HFF-Myc (cell line): ENCODE data around the gene TTPAL.

Source experiments
- DNase-seq: peaks from one replicate; pipeline ENCODE4 v3.0.0-alpha.2; 2011; ENCODE audit warnings: low read depth; ENCODE audit errors: extremely low read depth
- H3K4me3 ChIP-seq: replicated peaks from 2 replicates; pipeline ENCODE4 v1.5.1; 2011; ENCODE audit warnings: low read depth, mild to moderate bottlenecking, control low read depth, low read length
- CTCF ChIP-seq: IDR thresholded peaks from 2 replicates; pipeline ENCODE4 v1.5.1; 2012; ENCODE audit warnings: mild to moderate bottlenecking, low read depth, low read length, control low read depth; ENCODE audit errors: missing control alignments

The TTPAL gene

GRCh38 chr20:44521484-44522481 lies 46.1 kb downstream of the TTPAL start, which contains the start of gene SERINC3:
SERINC3 (minus strand) TSS chr20:44522070; CDS start chr20:44521951, 119 bp downstream.
- peak; percentile 63 for DNase-seq
- no peak for TF ChIP-seq CTCF

GRCh38 chr20:44522841-44523240 lies 47.2 kb downstream of the TTPAL start:
- TF ChIP-seq CTCF: no peak
- no peak overlapping the region for H3K4me3 ChIP-seq
- DNase-seq: no peak

More at GRCh38 chr20:44521484-44522481, 46.1 kb downstream of the TTPAL start, which contains the start of gene SERINC3:
- peak within 1 kb of the TSS; percentile 97 for H3K4me3 ChIP-seq

- H3K4me3 ChIP-seq: no peak overlapping the region
- no peak for DNase-seq
- no peak for TF ChIP-seq CTCF
Measured at GRCh38 chr20:44523746-44524145, 48.1 kb downstream of the TTPAL start.

- no peak for TF ChIP-seq CTCF
- no peak for DNase-seq
- H3K4me3 ChIP-seq: no peak overlapping the region
Measured at GRCh38 chr20:44526129-44526528, 50.5 kb downstream of the TTPAL start.

GRCh38 chr20:44527716-44528199 lies 52.1 kb downstream of the TTPAL start:
- no peak for DNase-seq
- no peak overlapping the region for H3K4me3 ChIP-seq
- TF ChIP-seq CTCF: no peak

GRCh38 chr20:44528309-44528708 lies 52.6 kb downstream of the TTPAL start:
- TF ChIP-seq CTCF: no peak
- H3K4me3 ChIP-seq: no peak overlapping the region
- DNase-seq: no peak
